Stimulated activated naive CD4-positive, alpha-beta T cell (primary cell): ENCODE results near the gene DNMBP.
A peak's percentile ranks its signal among the peaks of the same experiment; 100 is the strongest.

ENCODE experiments used
- DNase-seq, 6 experiments: peaks; one replicate each; lab custom pipeline; 2025; lab: John Stamatoyannopoulos, UW

Gene DNMBP

GRCh38 chr10:100009793-100010676, at the start of gene DNMBP:
TSS of gene DNMBP (minus strand) at chr10:100009947. CDS start at chr10:99972124, 37,823 bp downstream.
- DNase-seq = peak; percentile 53 to 76 (median 62)

- no peak for DNase-seq
Observed at GRCh38 chr10:100057948-100058347, 48.2 kb upstream of the DNMBP start.

- DNase-seq = no peak
Observed at GRCh38 chr10:100053686-100054460, 44.1 kb upstream of the DNMBP start.

GRCh38 chr10:100046021-100046486, 36.3 kb upstream of the DNMBP start:
- DNase-seq = peak; percentile 34 to 83 (median 70)

GRCh38 chr10:100045592-100045991, 35.8 kb upstream of the DNMBP start:
- no peak for DNase-seq

- DNase-seq = no peak
Observed at GRCh38 chr10:100043796-100044195, 34.0 kb upstream of the DNMBP start.

- no peak for DNase-seq
Observed at GRCh38 chr10:100043344-100043743, 33.6 kb upstream of the DNMBP start.

- DNase-seq = no peak
Observed at GRCh38 chr10:100041306-100042002, 31.7 kb upstream of the DNMBP start.

- DNase-seq = no peak
Observed at GRCh38 chr10:100038561-100039071, 28.9 kb upstream of the DNMBP start.

GRCh38 chr10:100037758-100038315, 28.1 kb upstream of the DNMBP start:
- DNase-seq = no peak

- DNase-seq = no peak
Observed at GRCh38 chr10:100036850-100037249, 27.1 kb upstream of the DNMBP start.

GRCh38 chr10:100033766-100034418, 24.1 kb upstream of the DNMBP start:
- DNase-seq = no peak

GRCh38 chr10:100027416-100027815, 17.7 kb upstream of the DNMBP start:
- no peak for DNase-seq

- no peak for DNase-seq
Observed at GRCh38 chr10:100025576-100025975, 15.8 kb upstream of the DNMBP start.

GRCh38 chr10:100024748-100025147, 15.0 kb upstream of the DNMBP start:
- no peak for DNase-seq

- no peak for DNase-seq
Observed at GRCh38 chr10:100022403-100022802, 12.7 kb upstream of the DNMBP start.

GRCh38 chr10:100021322-100021721, 11.6 kb upstream of the DNMBP start:
- no peak for DNase-seq

GRCh38 chr10:100020886-100021253, 11.1 kb upstream of the DNMBP start:
- DNase-seq = no peak

GRCh38 chr10:100020142-100020885, 10.6 kb upstream of the DNMBP start:
- no peak for DNase-seq

GRCh38 chr10:100019787-100020141, 10.0 kb upstream of the DNMBP start:
- no peak for DNase-seq
